CD14-positive monocyte (primary cell): ENCODE data around the gene FTH1. TPM values are rescaled to one million over a fixed set of nuclear protein-coding genes. Genes with fewer than 3 reads are reported as not detected.

Source experiments
- DNase-seq, 3 donors: peaks; one replicate each; pipeline ENCODE4 v3.0.0-alpha.2; 2011 to 2022
- H2AFZ ChIP-seq: 2 replicates; pipeline ENCODE4 v1.6.0; 2012; ENCODE audit warnings: mild to moderate bottlenecking, low read depth, low read length, inconsistent platforms; ENCODE audit not compliant: insufficient read depth, poor library complexity, severe bottlenecking
- H3K27ac ChIP-seq, 2 donors: 1 replicate in 1 of 2; 2 replicates in 1 of 2; pipeline ENCODE4 v1.5.1; 2012 to 2013; ENCODE audit warnings: low read length in 2 of 2, control low read depth in 1 of 2, inconsistent platforms in 1 of 2, low read depth in 1 of 2, mild to moderate bottlenecking in 1 of 2
- H3K27me3 ChIP-seq, 2 donors: one replicate each; pipeline versions ENCODE4 v1.6.0 to v1.6.1; 2011 to 2013; ENCODE audit warnings: low read length in 2 of 2; ENCODE audit not compliant: control insufficient read depth in 2 of 2, insufficient read depth in 2 of 2
- H3K36me3 ChIP-seq, 2 donors: replicated peaks in 1 of 2; 1 replicate in 1 of 2; 2 replicates in 1 of 2; pipeline versions ENCODE4 v1.5.1 to v1.6.1; 2012 to 2013; ENCODE audit warnings: low read length in 2 of 2, control low read depth in 1 of 2, inconsistent platforms in 1 of 2, mild to moderate bottlenecking in 1 of 2; ENCODE audit not compliant: insufficient read depth in 2 of 2, control insufficient read depth in 1 of 2
- H3K4me1 ChIP-seq, 2 donors: 1 replicate in 1 of 2; 2 replicates in 1 of 2; pipeline versions ENCODE4 v1.5.1 to v1.6.1; 2012 to 2013; ENCODE audit warnings: low read length in 2 of 2, control low read depth in 1 of 2, inconsistent platforms in 1 of 2, mild to moderate bottlenecking in 1 of 2, moderate library complexity in 1 of 2; ENCODE audit not compliant: insufficient read depth in 2 of 2, control insufficient read depth in 1 of 2
- H3K4me2 ChIP-seq: replicated peaks from 2 replicates; pipeline ENCODE3; 2012; ENCODE audit warnings: low read length, moderate library complexity, mild to moderate bottlenecking; ENCODE audit not compliant: poor library complexity, severe bottlenecking; ENCODE audit errors: extremely low read depth
- H3K4me3 ChIP-seq, 3 experiments: fragments of 200-600 bp in 1 of 3; sonication (generic) in 1 of 3; replicated peaks in 1 of 3; 1 replicate in 2 of 3; 2 replicates in 1 of 3; pipeline ENCODE4 v1.5.1; 2011 to 2013; ENCODE audit warnings: low read length in 3 of 3, mild to moderate bottlenecking in 3 of 3, control low read depth in 2 of 3, low read depth in 2 of 3, inconsistent platforms in 1 of 3, moderate library complexity in 1 of 3
- H3K79me2 ChIP-seq: 2 replicates; pipeline ENCODE4 v1.6.0; 2012; ENCODE audit warnings: mild to moderate bottlenecking, control low read depth, inconsistent platforms, low read length, moderate library complexity; ENCODE audit not compliant: insufficient read depth
- H3K9ac ChIP-seq: 2 replicates; pipeline ENCODE4 v1.6.0; 2017; ENCODE audit warnings: low read length, mild to moderate bottlenecking; ENCODE audit not compliant: insufficient read depth, poor library complexity, severe bottlenecking
- H3K9me3 ChIP-seq, 2 donors: replicated peaks in 1 of 2; 1 replicate in 1 of 2; 2 replicates in 1 of 2; pipeline versions ENCODE4 v1.5.1 to v1.6.1; 2012 to 2013; ENCODE audit warnings: low read length in 2 of 2, control low read depth in 1 of 2; ENCODE audit not compliant: control insufficient read depth in 1 of 2, insufficient read depth in 1 of 2
- H4K20me1 ChIP-seq: 2 replicates; pipeline ENCODE4 v1.6.0; 2012; ENCODE audit warnings: mild to moderate bottlenecking, low read length, control low read depth, moderate library complexity; ENCODE audit not compliant: insufficient read depth
- H3K27ac Mint-ChIP-seq, 7 donors: one replicate each; pipeline ENCODE4 v1.8.0; 2020; ENCODE audit warnings: mild to moderate bottlenecking in 7 of 7, mixed read lengths in 7 of 7, moderate library complexity in 6 of 7, inconsistent platforms in 2 of 7
- H3K27me3 Mint-ChIP-seq, 3 donors: one replicate each; pipeline ENCODE4 v1.8.0; 2021 to 2022; ENCODE audit warnings: low read depth in 3 of 3, mild to moderate bottlenecking in 3 of 3, mixed read lengths in 3 of 3, moderate library complexity in 3 of 3, inconsistent platforms in 1 of 3
- H3K36me3 Mint-ChIP-seq, 2 donors: one replicate each; pipeline ENCODE4 v1.8.0; 2020; ENCODE audit warnings: mixed read lengths in 2 of 2, inconsistent platforms in 1 of 2, mild to moderate bottlenecking in 1 of 2
- H3K4me1 Mint-ChIP-seq: one replicate; pipeline ENCODE4 v1.8.0; 2020; ENCODE audit warnings: mild to moderate bottlenecking, mixed read lengths
- H3K4me3 Mint-ChIP-seq, 2 donors: one replicate each; pipeline ENCODE4 v1.8.0; 2020; ENCODE audit warnings: mild to moderate bottlenecking in 2 of 2, mixed read lengths in 2 of 2, moderate library complexity in 1 of 2
- H3K9me3 Mint-ChIP-seq, 7 donors: one replicate each; pipeline ENCODE4 v1.8.0; 2020 to 2022; ENCODE audit warnings: mixed read lengths in 7 of 7, mild to moderate bottlenecking in 6 of 7, moderate library complexity in 6 of 7, inconsistent platforms in 2 of 7
- CTCF ChIP-seq: fragments of 200-600 bp; IDR thresholded peaks from one replicate; pipeline ENCODE4 v1.8.0; 2022; ENCODE audit warnings: antibody characterized with exemption, mild to moderate bottlenecking
- WGBS: methylation state at CpG from one replicate; pipeline ENCODE4 v1.1.5; 2013; ENCODE audit warnings: missing lambda C conversion rate; ENCODE audit not compliant: insufficient coverage; 5-methylcytosine and 5-hydroxymethylcytosine counted together
- intact Hi-C, 2 donors: fragments of 100-400 bp; cut with micrococcal nuclease; formaldehyde crosslinking; loops; one replicate each; pipeline versions ENCODE4 v1.15.0 to v1.15.1; 2023
- polyA plus RNA-seq, 3 donors: library from polyadenylated mRNA; depleted of rRNA in 1 of 3; unstranded in 2 of 3; stranded (reverse) in 1 of 3; fragments of 300-500 nt in 2 of 3; fragments of >200 nt in 1 of 3; fragmentation: Illumina TruSeq in 2 of 3; gene quantifications; 1 replicate in 2 of 3; 2 replicates in 1 of 3; pipeline ENCODE4 v1.2.3, GENCODE V29; 2012 to 2021

FTH1 gene
- polyA plus RNA-seq, 3 donors: 8,968 to 15,394 (median 11,239) TPM

- no peaks in the 10 kb centered on the region for H3K79me2 ChIP-seq
- DNase-seq: no peak
- no peak overlapping the region for H3K4me3 Mint-ChIP-seq
- peak overlapping the region in 2 of 7 donors; percentile 30 to 41 for H3K27ac Mint-ChIP-seq
- H3K27me3 Mint-ChIP-seq: peaks cover 3 to 6% (median 3%) of the 10 kb centered on the region in 3 donors
- peaks cover 9 to 12% of the 10 kb centered on the region in 2 donors for H3K4me1 ChIP-seq
- H3K36me3 Mint-ChIP-seq: no peaks in the 10 kb centered on the region
- no peaks in the 10 kb centered on the region for H4K20me1 ChIP-seq
- TF ChIP-seq CTCF: no peak
- no peak overlapping the region for H3K9ac ChIP-seq
- 91% methylated on average over 10 of the region's 15 CpGs for WGBS
- H3K36me3 ChIP-seq: no peaks in the 10 kb centered on the region
- peaks cover 0 to 5% (median 0%) of the 10 kb centered on the region in 7 donors for H3K9me3 Mint-ChIP-seq
- H3K4me2 ChIP-seq: no peak overlapping the region
- intact Hi-C loops: no loop called here
- no peaks in the 10 kb centered on the region for H3K9me3 ChIP-seq
- H2AFZ ChIP-seq: no peak overlapping the region
- H3K4me1 Mint-ChIP-seq: peaks cover 24% of the 10 kb centered on the region
- H3K27me3 ChIP-seq: no peaks in the 10 kb centered on the region
- H3K4me3 ChIP-seq: no peak overlapping the region
- H3K27ac ChIP-seq: no peak overlapping the region
Observed at GRCh38 chr11:62013537-62014476, 46.4 kb upstream of the FTH1 start.

DNA sequence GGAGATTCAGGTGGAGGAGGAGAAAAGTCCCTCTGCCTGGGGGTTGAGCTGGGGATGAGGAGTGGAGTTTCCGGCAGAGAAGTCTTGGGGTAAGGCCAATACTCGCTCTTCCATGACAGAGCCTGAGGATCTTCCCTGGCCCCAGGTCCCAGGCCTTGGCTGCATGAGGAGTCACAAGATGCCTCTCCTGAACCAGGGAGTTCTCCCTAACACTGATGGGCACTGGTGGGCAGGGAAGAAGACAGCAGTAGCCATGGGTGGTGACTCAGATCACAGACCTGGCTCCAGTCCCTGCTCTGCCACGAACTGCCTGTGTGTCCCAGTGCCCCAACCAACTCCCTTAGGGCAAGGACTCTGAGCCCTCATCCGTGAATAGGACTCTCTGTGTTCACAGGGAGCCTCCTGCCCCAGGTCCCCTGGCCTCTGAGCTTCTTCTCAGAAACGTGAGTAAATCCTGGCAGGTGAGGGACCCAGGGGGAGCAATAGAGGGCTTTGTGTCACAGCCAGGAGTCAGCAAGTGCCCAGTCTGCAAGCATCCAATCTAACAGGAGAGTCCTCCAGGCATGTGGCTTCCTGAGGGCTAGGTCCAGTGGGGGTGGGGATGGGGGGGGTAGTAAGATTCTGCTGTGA is 45.5 kb upstream of the FTH1 start:
- TF ChIP-seq CTCF: no peak
- no peaks in the 10 kb centered on the region for H4K20me1 ChIP-seq
- 86% methylated on average over 4 of the region's 5 CpGs for WGBS
- intact Hi-C loops: no loop called here
- Mint-ChIP-seq H3K27ac (peak overlapping the region in 4 of 7 donors; percentile 12 to 85 (median 26)), H3K9me3 (peaks cover 0 to 5% (median 0%) of the 10 kb centered on the region in 7 donors), H3K4me3 (no peak overlapping the region), H3K36me3 (no peaks in the 10 kb centered on the region), H3K27me3 (peaks cover 3 to 5% (median 3%) of the 10 kb centered on the region in 3 donors), H3K4me1 (peaks cover 15% of the 10 kb centered on the region)
- H3K4me1 ChIP-seq: peaks cover 2 to 4% of the 10 kb centered on the region in 2 donors
- no peaks in the 10 kb centered on the region for H3K9me3 ChIP-seq
- no peak overlapping the region for H3K4me2 ChIP-seq
- H3K27me3 ChIP-seq: no peaks in the 10 kb centered on the region
- no peak overlapping the region for H3K4me3 ChIP-seq
- peak in 1 of 3 donors; percentile 27 for DNase-seq
- no peak overlapping the region for H2AFZ ChIP-seq
- H3K27ac ChIP-seq: no peak overlapping the region
- H3K36me3 ChIP-seq: no peaks in the 10 kb centered on the region
- H3K79me2 ChIP-seq: no peaks in the 10 kb centered on the region
- H3K9ac ChIP-seq: no peak overlapping the region
